HepG2 (cell line): ENCODE results near the gene PLA2G4F. TPM values are rescaled to one million over a fixed set of nuclear protein-coding genes. Genes with fewer than 3 reads are reported as not detected.
A peak's percentile ranks its signal among the peaks of the same experiment; 100 is the strongest.

Experiments used
- CREM ChIP-seq, 2 experiments: sonication (generic) in 1 of 2; formaldehyde crosslinking in 1 of 2; IDR thresholded peaks; 2 replicates each; pipeline versions ENCODE4 v1.4.0 to v1.6.1; 2016 to 2020; ENCODE audit warnings: antibody characterized with exemption in 1 of 2, mild to moderate bottlenecking in 1 of 2, missing genetic modification reagents in 1 of 2
- ELF4 ChIP-seq: sonication (generic); formaldehyde crosslinking; IDR thresholded peaks from 2 replicates; pipeline ENCODE4 v1.5.0; 2020; ENCODE audit warnings: missing genetic modification reagents, mild to moderate bottlenecking, moderate library complexity, borderline replicate concordance
- HBP1 ChIP-seq: IDR thresholded peaks from 2 replicates; pipeline ENCODE4 v1.6.1; 2016; ENCODE audit warnings: low read depth, control low read depth
- HNF1A ChIP-seq, 2 experiments: sonication (generic) in 1 of 2; formaldehyde crosslinking in 1 of 2; IDR thresholded peaks; 2 replicates each; pipeline versions ENCODE4 v1.4.0 to v1.6.1; 2016 to 2020; ENCODE audit warnings: borderline replicate concordance in 1 of 2, low read depth in 1 of 2, mild to moderate bottlenecking in 1 of 2, missing genetic modification reagents in 1 of 2
- HNRNPK ChIP-seq: fragments of 200-400 bp; formaldehyde crosslinking; IDR thresholded peaks from 2 replicates; pipeline ENCODE4 v1.6.1; 2018; ENCODE audit warnings: low read length, low read depth, moderate library complexity, mild to moderate bottlenecking; ENCODE audit not compliant: poor library complexity, severe bottlenecking
- NFKB2 ChIP-seq: sonication (generic); formaldehyde crosslinking; IDR thresholded peaks from 2 replicates; pipeline ENCODE4 v1.4.0; 2020; ENCODE audit warnings: missing genetic modification reagents, borderline replicate concordance
- ONECUT2 ChIP-seq: sonication (generic); formaldehyde crosslinking; IDR thresholded peaks from 2 replicates; pipeline ENCODE4 v1.4.0; 2020; ENCODE audit warnings: missing genetic modification reagents
- PLSCR1 ChIP-seq: sonication (generic); formaldehyde crosslinking; IDR thresholded peaks from 2 replicates; pipeline ENCODE4 v1.5.0; 2020; ENCODE audit warnings: missing genetic modification reagents, mild to moderate bottlenecking, borderline replicate concordance
- ZBTB2 ChIP-seq: sonication (generic); formaldehyde crosslinking; IDR thresholded peaks from 2 replicates; pipeline ENCODE4 v1.8.0; 2022; ENCODE audit warnings: low read depth, missing genetic modification reagents
- ZFP36L2 ChIP-seq: sonication (generic); formaldehyde crosslinking; IDR thresholded peaks from 2 replicates; pipeline ENCODE4 v1.4.0; 2020; ENCODE audit warnings: missing genetic modification reagents
- ZNF367 ChIP-seq: sonication (generic); formaldehyde crosslinking; IDR thresholded peaks from 2 replicates; pipeline ENCODE4 v1.4.0; 2020; ENCODE audit warnings: missing genetic modification reagents, borderline replicate concordance
- ZNF484 ChIP-seq: sonication (generic); formaldehyde crosslinking; IDR thresholded peaks from 2 replicates; pipeline ENCODE4 v1.5.1; 2020; ENCODE audit warnings: mild to moderate bottlenecking, low read depth, missing genetic modification reagents, borderline replicate concordance
- ZNF530 ChIP-seq: sonication (generic); formaldehyde crosslinking; IDR thresholded peaks from 2 replicates; pipeline ENCODE4 v1.5.0; 2020; ENCODE audit warnings: low read depth, mild to moderate bottlenecking, missing genetic modification reagents
- ZNF781 ChIP-seq: sonication (generic); formaldehyde crosslinking; IDR thresholded peaks from 2 replicates; pipeline ENCODE4 v1.5.1; 2020; ENCODE audit warnings: borderline replicate concordance, mild to moderate bottlenecking, missing genetic modification reagents; ENCODE audit errors: not compliant biosample characterization
- polyA plus RNA-seq, 8 experiments: library from polyadenylated mRNA; depleted of rRNA in 3 of 8; stranded (reverse) in 7 of 8; unstranded in 1 of 8; fragments of >200 nt; fragmentation: Illumina TruSeq in 4 of 8; extraction: Trizol in 4 of 8; gene quantifications; 2 replicates each; pipeline versions ENCODE4 v1.2.1 to v1.2.3, GENCODE V29; 2011 to 2016; ENCODE audit warnings: low read depth in 4 of 8, missing spikeins in 1 of 8, mixed read lengths in 1 of 8; ENCODE audit not compliant: insufficient read depth in 1 of 8
- total RNA-seq, 5 experiments: library from RNA; depleted of rRNA; stranded (reverse); fragments of >200 nt; fragmentation: Illumina TruSeq; extraction: Trizol; gene quantifications; 2 replicates each; pipeline ENCODE4 v1.2.3, GENCODE V29; 2016; ENCODE audit warnings: low read depth in 1 of 5
- TF ChIP-seq, protein P1 (sequence below): IDR thresholded peaks from 2 replicates; pipeline ENCODE4 v1.6.1; 2012; ENCODE audit warnings: inconsistent platforms
- TF ChIP-seq, protein P2 (sequence below): sonication (generic); formaldehyde crosslinking; IDR thresholded peaks from 2 replicates; pipeline ENCODE4 v1.4.0; 2020; ENCODE audit warnings: missing genetic modification reagents
- TF ChIP-seq, protein P3 (sequence below): sonication (generic); formaldehyde crosslinking; IDR thresholded peaks from 2 replicates; pipeline ENCODE4 v1.4.0; 2020; ENCODE audit warnings: low read depth, mild to moderate bottlenecking, missing genetic modification reagents

Gene PLA2G4F
- total and polyA plus RNA-seq, 2 of the 13 experiments (the other 11 are each of a cell fraction or from before 2014, with no cell fraction given) = 0.07 TPM; not detected in 1

DNA sequence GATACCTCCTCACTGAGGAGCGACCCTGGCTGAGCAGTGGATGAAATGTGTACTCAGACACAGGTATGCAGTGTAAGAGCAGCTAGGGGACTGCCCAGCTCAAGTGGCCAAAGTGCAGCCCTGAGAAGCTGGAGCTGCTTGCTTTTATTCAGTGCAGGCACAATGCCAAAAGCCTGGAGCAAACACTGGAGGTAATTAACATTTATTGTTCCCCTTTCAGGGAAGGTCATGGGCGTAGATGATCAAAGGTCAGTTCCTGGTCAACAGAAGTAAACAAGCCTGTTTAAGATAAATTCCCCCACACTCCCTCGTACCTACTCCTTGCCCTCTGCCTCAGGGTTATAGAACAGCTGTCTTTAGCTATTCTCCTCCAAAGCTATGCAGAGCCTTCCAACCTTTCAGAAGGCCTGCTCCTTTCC, 17.5 kb downstream of the PLA2G4F start (continued):
- no peak for TF ChIP-seq ZNF367 (CRISPR knock-in tag)
- no peak for TF ChIP-seq NFKB2 (CRISPR knock-in tag)
- TF ChIP-seq ZNF530 = no peak
- TF ChIP-seq ZBTB2 (CRISPR knock-in tag) = no peak
- TF ChIP-seq ELF4 (CRISPR knock-in tag) = no peak
- no peak for TF ChIP-seq ZNF781 (CRISPR knock-in tag)
- TF ChIP-seq CREM (IDR thresholded peaks at IDR 0.05) = peak; percentile 62; the same call in 1 of the 2 replicates
- TF ChIP-seq CREM (CRISPR knock-in tag; IDR thresholded peaks at IDR 0.05) = no peak
- TF ChIP-seq PLSCR1 (CRISPR knock-in tag) = no peak
- no peak for TF ChIP-seq ONECUT2 (CRISPR knock-in tag)
- TF ChIP-seq, protein P1, sequence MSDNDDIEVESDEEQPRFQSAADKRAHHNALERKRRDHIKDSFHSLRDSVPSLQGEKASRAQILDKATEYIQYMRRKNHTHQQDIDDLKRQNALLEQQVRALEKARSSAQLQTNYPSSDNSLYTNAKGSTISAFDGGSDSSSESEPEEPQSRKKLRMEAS = no peak
- TF ChIP-seq, protein P2, sequence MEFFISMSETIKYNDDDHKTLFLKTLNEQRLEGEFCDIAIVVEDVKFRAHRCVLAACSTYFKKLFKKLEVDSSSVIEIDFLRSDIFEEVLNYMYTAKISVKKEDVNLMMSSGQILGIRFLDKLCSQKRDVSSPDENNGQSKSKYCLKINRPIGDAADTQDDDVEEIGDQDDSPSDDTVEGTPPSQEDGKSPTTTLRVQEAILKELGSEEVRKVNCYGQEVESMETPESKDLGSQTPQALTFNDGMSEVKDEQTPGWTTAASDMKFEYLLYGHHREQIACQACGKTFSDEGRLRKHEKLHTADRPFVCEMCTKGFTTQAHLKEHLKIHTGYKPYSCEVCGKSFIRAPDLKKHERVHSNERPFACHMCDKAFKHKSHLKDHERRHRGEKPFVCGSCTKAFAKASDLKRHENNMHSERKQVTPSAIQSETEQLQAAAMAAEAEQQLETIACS (CRISPR knock-in tag) = no peak
- no peak for TF ChIP-seq ZFP36L2 (CRISPR knock-in tag)
- TF ChIP-seq HBP1 (CRISPR knock-in tag) = no peak
- TF ChIP-seq, protein P3, sequence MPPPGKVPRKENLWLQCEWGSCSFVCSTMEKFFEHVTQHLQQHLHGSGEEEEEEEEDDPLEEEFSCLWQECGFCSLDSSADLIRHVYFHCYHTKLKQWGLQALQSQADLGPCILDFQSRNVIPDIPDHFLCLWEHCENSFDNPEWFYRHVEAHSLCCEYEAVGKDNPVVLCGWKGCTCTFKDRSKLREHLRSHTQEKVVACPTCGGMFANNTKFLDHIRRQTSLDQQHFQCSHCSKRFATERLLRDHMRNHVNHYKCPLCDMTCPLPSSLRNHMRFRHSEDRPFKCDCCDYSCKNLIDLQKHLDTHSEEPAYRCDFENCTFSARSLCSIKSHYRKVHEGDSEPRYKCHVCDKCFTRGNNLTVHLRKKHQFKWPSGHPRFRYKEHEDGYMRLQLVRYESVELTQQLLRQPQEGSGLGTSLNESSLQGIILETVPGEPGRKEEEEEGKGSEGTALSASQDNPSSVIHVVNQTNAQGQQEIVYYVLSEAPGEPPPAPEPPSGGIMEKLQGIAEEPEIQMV (CRISPR knock-in tag) = 0 out of 2 replicates have a peak, but pooled peaks have one; percentile 47
- no peak for TF ChIP-seq ZNF484 (CRISPR knock-in tag)
- TF ChIP-seq HNF1A (IDR thresholded peaks at IDR 0.05; ENCODE audit: low read depth) = peak; percentile 32; the same call in 1 of the 2 replicates
- TF ChIP-seq HNF1A (CRISPR knock-in tag; IDR thresholded peaks at IDR 0.05; ENCODE audit: borderline replicate concordance) = peak; percentile 45; the same call in 1 of the 2 replicates
- no peak for TF ChIP-seq HNRNPK
